ENCODE data around the gene AKAIN1.

DNA sequence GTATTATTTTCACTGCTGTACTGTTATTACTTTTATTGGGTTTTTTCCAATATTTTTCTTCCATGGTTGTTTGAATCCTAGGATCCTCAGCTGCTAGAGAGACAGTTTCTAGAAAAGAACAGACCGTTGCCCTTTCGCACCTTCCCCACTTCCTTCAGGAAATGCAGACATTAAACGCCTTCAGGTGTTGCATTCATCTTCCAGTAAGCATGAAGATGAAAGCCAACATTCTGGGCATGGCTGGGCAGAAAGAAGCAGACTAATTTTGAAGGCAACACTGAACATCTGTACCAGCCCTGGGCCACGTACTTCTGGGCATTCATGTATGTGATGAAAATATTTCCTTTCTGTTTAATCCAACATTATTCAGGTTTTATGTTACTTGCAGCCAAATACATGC is 51.0 kb downstream of the AKAIN1 start:
- TF ChIP-seq, protein P1, sequence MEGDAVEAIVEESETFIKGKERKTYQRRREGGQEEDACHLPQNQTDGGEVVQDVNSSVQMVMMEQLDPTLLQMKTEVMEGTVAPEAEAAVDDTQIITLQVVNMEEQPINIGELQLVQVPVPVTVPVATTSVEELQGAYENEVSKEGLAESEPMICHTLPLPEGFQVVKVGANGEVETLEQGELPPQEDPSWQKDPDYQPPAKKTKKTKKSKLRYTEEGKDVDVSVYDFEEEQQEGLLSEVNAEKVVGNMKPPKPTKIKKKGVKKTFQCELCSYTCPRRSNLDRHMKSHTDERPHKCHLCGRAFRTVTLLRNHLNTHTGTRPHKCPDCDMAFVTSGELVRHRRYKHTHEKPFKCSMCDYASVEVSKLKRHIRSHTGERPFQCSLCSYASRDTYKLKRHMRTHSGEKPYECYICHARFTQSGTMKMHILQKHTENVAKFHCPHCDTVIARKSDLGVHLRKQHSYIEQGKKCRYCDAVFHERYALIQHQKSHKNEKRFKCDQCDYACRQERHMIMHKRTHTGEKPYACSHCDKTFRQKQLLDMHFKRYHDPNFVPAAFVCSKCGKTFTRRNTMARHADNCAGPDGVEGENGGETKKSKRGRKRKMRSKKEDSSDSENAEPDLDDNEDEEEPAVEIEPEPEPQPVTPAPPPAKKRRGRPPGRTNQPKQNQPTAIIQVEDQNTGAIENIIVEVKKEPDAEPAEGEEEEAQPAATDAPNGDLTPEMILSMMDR (IDR thresholded peaks at IDR 0.05) = no peak
- TF ChIP-seq POLR2AphosphoS5 (IDR thresholded peaks at IDR 0.05; ENCODE audit: low read depth, low read length) = no peak
